ENCODE results near the gene OR6K2.
"Not testable (repeated sequence)": the region's sequence is repeated elsewhere in the genome, so short reads cannot be mapped to it uniquely, and the experiment has no call there.

OR6K2 gene

GRCh38 chr1:158689875-158690274, 10.6 kb downstream of the OR6K2 start:
- no peak for TF ChIP-seq CTCF (IDR thresholded peaks at IDR 0.05)

GRCh38 chr1:158689110-158689509, 11.3 kb downstream of the OR6K2 start:
- Mint-ChIP-seq H3K36me3 (ENCODE audit: low read depth) (no peaks in the 10 kb centered on the region), H3K27me3 (ENCODE audit: low read depth, poor library complexity) (peaks cover 8% of the 10 kb centered on the region), H3K27ac (no peak overlapping the region), H3K4me1 (no peaks in the 10 kb centered on the region), H3K9me3 (no peaks in the 10 kb centered on the region), H3K4me3 (no peak overlapping the region)
- DNase-seq = no peak
- no peak for TF ChIP-seq CTCF (IDR thresholded peaks at IDR 0.05)

More at GRCh38 chr1:158689875-158690274, 10.6 kb downstream of the OR6K2 start:
- no peak for DNase-seq
- Mint-ChIP-seq H3K27me3 (ENCODE audit: low read depth, poor library complexity) (peaks cover 8% of the 10 kb centered on the region), H3K4me3 (no peak overlapping the region), H3K4me1 (no peaks in the 10 kb centered on the region), H3K9me3 (no peaks in the 10 kb centered on the region), H3K27ac (no peak overlapping the region), H3K36me3 (ENCODE audit: low read depth) (no peaks in the 10 kb centered on the region)

GRCh38 chr1:158688343-158688742, 12.1 kb downstream of the OR6K2 start:
- H3K4me1 Mint-ChIP-seq; H3K36me3 Mint-ChIP-seq (ENCODE audit: low read depth); H3K27me3 Mint-ChIP-seq (ENCODE audit: low read depth, poor library complexity); H3K9me3 Mint-ChIP-seq; DNase-seq; H3K27ac Mint-ChIP-seq; H3K4me3 Mint-ChIP-seq: not testable (repeated sequence)

GRCh38 chr1:158687037-158687436, 13.4 kb downstream of the OR6K2 start:
- no peak overlapping the region for H3K27ac Mint-ChIP-seq
- no peaks in the 10 kb centered on the region for H3K9me3 Mint-ChIP-seq
- no peaks in the 10 kb centered on the region for H3K4me1 Mint-ChIP-seq
- no peak for TF ChIP-seq CTCF (IDR thresholded peaks at IDR 0.05)
- DNase-seq = no peak
- H3K4me3 Mint-ChIP-seq = no peak overlapping the region
- peaks cover 8% of the 10 kb centered on the region for H3K27me3 Mint-ChIP-seq (ENCODE audit: low read depth, poor library complexity)
- no peaks in the 10 kb centered on the region for H3K36me3 Mint-ChIP-seq (ENCODE audit: low read depth)

- Mint-ChIP-seq H3K36me3 (ENCODE audit: low read depth) (no peaks in the 10 kb centered on the region), H3K4me1 (no peaks in the 10 kb centered on the region), H3K27me3 (ENCODE audit: low read depth, poor library complexity) (peaks cover 8% of the 10 kb centered on the region), H3K4me3 (no peak within 1 kb of the TSS), H3K27ac (no peak within 1 kb of the TSS), H3K9me3 (no peaks in the 10 kb centered on the region)
- TF ChIP-seq CTCF (IDR thresholded peaks at IDR 0.05) = no peak
- DNase-seq = no peak
Measured at GRCh38 chr1:158686111-158687009, 14.1 kb downstream of the OR6K2 start, which contains the start of gene SPTA1. Gene SPTA1, minus strand, starts transcription at chr1:158686715. Its CDS starts 198 bp downstream, at chr1:158686517.

- H3K4me3 Mint-ChIP-seq = no peak overlapping the region
- TF ChIP-seq CTCF (IDR thresholded peaks at IDR 0.05) = no peak
- H3K9me3 Mint-ChIP-seq = no peaks in the 10 kb centered on the region
- DNase-seq = no peak
- peaks cover 5% of the 10 kb centered on the region for H3K27me3 Mint-ChIP-seq (ENCODE audit: low read depth, poor library complexity)
- H3K27ac Mint-ChIP-seq = no peak overlapping the region
- H3K36me3 Mint-ChIP-seq (ENCODE audit: low read depth) = no peaks in the 10 kb centered on the region
- no peaks in the 10 kb centered on the region for H3K4me1 Mint-ChIP-seq
Measured at GRCh38 chr1:158685085-158685484, 15.4 kb downstream of the OR6K2 start.
